OCI-LY7 (cell line): Measurements from ENCODE around the gene ATP2A3.

ENCODE experiments used
- CTCF ChIP-seq: fragments of 200-600 bp; sonication (generic); conservative IDR thresholded peaks from 2 replicates; pipeline ENCODE4 v1.5.1; 2014; ENCODE audit warnings: mild to moderate bottlenecking, antibody characterized with exemption, low read length, moderate library complexity, mixed read lengths
- EZH2phosphoT487 ChIP-seq: fragments of 200-600 bp; sonication (generic); IDR thresholded peaks from 2 replicates; pipeline ENCODE4 v1.6.1; 2018; ENCODE audit warnings: low read depth, borderline replicate concordance, mild to moderate bottlenecking, mixed run types, antibody characterized with exemption, low read length, moderate library complexity, mixed read lengths

GRCh38 chr17:3892095-3892998, 71.9 kb downstream of the ATP2A3 start:
- TF ChIP-seq CTCF (peak; percentile 35; the same call in 1 of the 2 replicates), EZH2phosphoT487 (no peak)
